Measurements from ENCODE around the gene TAF15.

The TAF15 gene

GRCh38 chr17:35808962-35809854 is at the start of gene TAF15:
Gene TAF15, plus strand, starts transcription at chr17:35809484. Its CDS starts 86 bp downstream, at chr17:35809570.
- TF ChIP-seq GATA2 (IDR thresholded peaks at IDR 0.05; ENCODE audit: low read depth, low read length), result no peak
- no peak for TF ChIP-seq GATA3 (IDR thresholded peaks at IDR 0.05; ENCODE audit: low read depth, low read length)

GRCh38 chr17:35760587-35760986 is 48.7 kb upstream of the TAF15 start, which contains the start of gene C17orf50:
Gene C17orf50, plus strand, starts transcription at chr17:35760887. Its CDS starts 55 bp downstream, at chr17:35760942.
- TF ChIP-seq GATA3 (IDR thresholded peaks at IDR 0.05; ENCODE audit: low read depth, low read length) (no peak), GATA2 (IDR thresholded peaks at IDR 0.05; ENCODE audit: low read depth, low read length) (no peak)

- TF ChIP-seq GATA3 (IDR thresholded peaks at IDR 0.05; ENCODE audit: low read depth, low read length) (no peak), GATA2 (IDR thresholded peaks at IDR 0.05; ENCODE audit: low read depth, low read length) (no peak)
Measured at GRCh38 chr17:35761601-35762000, 47.7 kb upstream of the TAF15 start.

- no peak for TF ChIP-seq GATA2 (IDR thresholded peaks at IDR 0.05; ENCODE audit: low read depth, low read length)
- TF ChIP-seq GATA3 (IDR thresholded peaks at IDR 0.05; ENCODE audit: low read depth, low read length), result no peak
Measured at GRCh38 chr17:35763767-35764122, 45.5 kb upstream of the TAF15 start.

GRCh38 chr17:35764123-35764991 is 44.9 kb upstream of the TAF15 start:
- no peak for TF ChIP-seq GATA3 (IDR thresholded peaks at IDR 0.05; ENCODE audit: low read depth, low read length)
- no peak for TF ChIP-seq GATA2 (IDR thresholded peaks at IDR 0.05; ENCODE audit: low read depth, low read length)

GRCh38 chr17:35765086-35765710 is 44.1 kb upstream of the TAF15 start:
- no peak for TF ChIP-seq GATA2 (IDR thresholded peaks at IDR 0.05; ENCODE audit: low read depth, low read length)
- TF ChIP-seq GATA3 (IDR thresholded peaks at IDR 0.05; ENCODE audit: low read depth, low read length), result no peak

- TF ChIP-seq GATA2 (IDR thresholded peaks at IDR 0.05; ENCODE audit: low read depth, low read length) (no peak), GATA3 (IDR thresholded peaks at IDR 0.05; ENCODE audit: low read depth, low read length) (no peak)
Measured at GRCh38 chr17:35765756-35766488, 43.4 kb upstream of the TAF15 start.

- no peak for TF ChIP-seq GATA2 (IDR thresholded peaks at IDR 0.05; ENCODE audit: low read depth, low read length)
- no peak for TF ChIP-seq GATA3 (IDR thresholded peaks at IDR 0.05; ENCODE audit: low read depth, low read length)
Measured at GRCh38 chr17:35766489-35766877, 42.8 kb upstream of the TAF15 start.

GRCh38 chr17:35766903-35767510 is 42.3 kb upstream of the TAF15 start:
- TF ChIP-seq GATA2 (IDR thresholded peaks at IDR 0.05; ENCODE audit: low read depth, low read length), result no peak
- no peak for TF ChIP-seq GATA3 (IDR thresholded peaks at IDR 0.05; ENCODE audit: low read depth, low read length)

GRCh38 chr17:35768797-35769196 is 40.5 kb upstream of the TAF15 start:
- TF ChIP-seq GATA2 (IDR thresholded peaks at IDR 0.05; ENCODE audit: low read depth, low read length), result no peak
- TF ChIP-seq GATA3 (IDR thresholded peaks at IDR 0.05; ENCODE audit: low read depth, low read length), result no peak

- TF ChIP-seq GATA3 (IDR thresholded peaks at IDR 0.05; ENCODE audit: low read depth, low read length) (no peak), GATA2 (IDR thresholded peaks at IDR 0.05; ENCODE audit: low read depth, low read length) (no peak)
Measured at GRCh38 chr17:35769895-35770486, 39.3 kb upstream of the TAF15 start.

GRCh38 chr17:35773129-35773528 is 36.2 kb upstream of the TAF15 start:
- TF ChIP-seq GATA2 (IDR thresholded peaks at IDR 0.05; ENCODE audit: low read depth, low read length), result no peak
- TF ChIP-seq GATA3 (IDR thresholded peaks at IDR 0.05; ENCODE audit: low read depth, low read length), result no peak

Data from SH-SY5Y (cell line).